Mucosa of descending colon (tissue), 3 donors: ENCODE measurements around the gene SOX13. TPM values are rescaled to one million over a fixed set of nuclear protein-coding genes. Genes with fewer than 3 reads are reported as not detected.

Experiments used
- ATAC-seq: fragments of 200-7000 bp; cut with Tn5 transposase; one replicate; pipeline ENCODE4 v1.9.1; 2020; ENCODE audit warnings: mild to moderate bottlenecking, moderate library complexity
- DNase-seq, 3 donors: peaks; one replicate each; pipeline ENCODE4 v3.0.0-alpha.2; 2020
- H3K36me3 ChIP-seq: fragments of 200-600 bp; one replicate; pipeline ENCODE4 v1.8.0; 2021; ENCODE audit warnings: low read depth, mild to moderate bottlenecking
- H3K4me1 ChIP-seq: fragments of 200-600 bp; one replicate; pipeline ENCODE4 v1.8.0; 2021; ENCODE audit warnings: low read depth, mild to moderate bottlenecking
- H3K4me3 ChIP-seq: fragments of 200-600 bp; one replicate; pipeline ENCODE4 v1.8.0; 2021; ENCODE audit warnings: mild to moderate bottlenecking
- H3K9me3 ChIP-seq: fragments of 200-600 bp; one replicate; pipeline ENCODE4 v1.8.0; 2021; ENCODE audit warnings: mild to moderate bottlenecking
- intact Hi-C, 2 donors: fragments of 100-400 bp; cut with DNase I in 1 of 2; cut with micrococcal nuclease in 1 of 2; formaldehyde crosslinking; loops; one replicate each; pipeline versions ENCODE4 v1.11.0 to v1.11.1; 2022; cut with DNase I, micrococcal nuclease
- total RNA-seq, 3 donors: library from RNA; stranded (reverse); fragmentation: NEBNext Ultra II Directional in 2 of 3; extraction: Animal tissue kit (Norgen Biotek cat#: 25700) in 2 of 3; gene quantifications; one replicate each; pipeline versions ENCODE4 v1.2.1 to v1.2.4, GENCODE V29; 2021 to 2023
- TF ChIP-seq, protein P1 (sequence below): fragments of 200-600 bp; IDR thresholded peaks from one replicate; pipeline ENCODE4 v1.8.0; 2022; ENCODE audit warnings: antibody characterized with exemption, mild to moderate bottlenecking
- donor health status: DM: no; HTN: no; CAD: no; lungs with moderate emphysema.
- donor health status: DM: no; HTN: no; CAD: no.
- donor health status: DM: no; HTN: yes; CAD: no.

Gene SOX13
- total RNA-seq, 3 donors from 2014 or later, result 39.8 to 69.2 (median 40.7) TPM

DNA sequence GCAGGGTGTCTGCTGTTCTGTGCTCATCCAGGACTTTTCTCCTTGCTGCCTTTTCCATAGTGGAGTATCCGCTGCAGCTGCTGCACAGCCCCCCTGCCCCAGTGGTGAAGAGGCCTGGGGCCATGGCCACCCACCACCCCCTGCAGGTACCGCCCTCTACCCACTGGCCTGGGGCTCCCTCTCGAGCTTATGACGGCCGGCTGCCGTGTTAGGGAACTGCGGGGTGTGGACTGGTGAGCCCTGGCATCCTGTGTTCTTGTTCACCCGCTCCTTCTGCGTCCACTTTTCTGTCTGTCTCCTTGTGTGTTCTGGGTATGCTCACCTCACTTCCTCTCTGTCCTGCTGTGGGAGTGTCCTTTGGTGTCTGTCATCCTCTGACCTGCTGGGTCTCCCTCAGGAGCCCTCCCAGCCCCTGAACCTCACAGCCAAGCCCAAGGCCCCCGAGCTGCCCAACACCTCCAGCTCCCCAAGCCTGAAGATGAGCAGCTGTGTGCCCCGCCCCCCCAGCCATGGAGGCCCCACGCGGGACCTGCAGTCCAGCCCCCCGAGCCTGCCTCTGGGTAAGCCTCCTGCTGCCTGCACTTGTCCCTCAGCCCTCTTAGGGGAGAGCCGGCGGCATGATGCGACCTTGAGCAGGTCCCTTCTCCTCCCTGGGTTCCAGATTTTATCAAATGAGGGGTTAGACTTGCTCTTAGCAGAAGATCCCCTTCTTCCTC lies 49.1 kb downstream of the SOX13 start:
- DNase-seq (no peak), ATAC-seq (no peak)
- H3K4me3 ChIP-seq, result no peak overlapping the region
- TF ChIP-seq, protein P1, sequence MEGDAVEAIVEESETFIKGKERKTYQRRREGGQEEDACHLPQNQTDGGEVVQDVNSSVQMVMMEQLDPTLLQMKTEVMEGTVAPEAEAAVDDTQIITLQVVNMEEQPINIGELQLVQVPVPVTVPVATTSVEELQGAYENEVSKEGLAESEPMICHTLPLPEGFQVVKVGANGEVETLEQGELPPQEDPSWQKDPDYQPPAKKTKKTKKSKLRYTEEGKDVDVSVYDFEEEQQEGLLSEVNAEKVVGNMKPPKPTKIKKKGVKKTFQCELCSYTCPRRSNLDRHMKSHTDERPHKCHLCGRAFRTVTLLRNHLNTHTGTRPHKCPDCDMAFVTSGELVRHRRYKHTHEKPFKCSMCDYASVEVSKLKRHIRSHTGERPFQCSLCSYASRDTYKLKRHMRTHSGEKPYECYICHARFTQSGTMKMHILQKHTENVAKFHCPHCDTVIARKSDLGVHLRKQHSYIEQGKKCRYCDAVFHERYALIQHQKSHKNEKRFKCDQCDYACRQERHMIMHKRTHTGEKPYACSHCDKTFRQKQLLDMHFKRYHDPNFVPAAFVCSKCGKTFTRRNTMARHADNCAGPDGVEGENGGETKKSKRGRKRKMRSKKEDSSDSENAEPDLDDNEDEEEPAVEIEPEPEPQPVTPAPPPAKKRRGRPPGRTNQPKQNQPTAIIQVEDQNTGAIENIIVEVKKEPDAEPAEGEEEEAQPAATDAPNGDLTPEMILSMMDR, result no peak
- intact Hi-C loops, result loop anchor here in 1 of 2 donors (10.0 kb wide), 1 partner anchor 47 kb away; the partner anchor contains the start of gene SOX13
- H3K36me3 ChIP-seq, result peaks cover 3% of the 10 kb centered on the region
- no peaks in the 10 kb centered on the region for H3K4me1 ChIP-seq
- no peaks in the 10 kb centered on the region for H3K9me3 ChIP-seq

DNA sequence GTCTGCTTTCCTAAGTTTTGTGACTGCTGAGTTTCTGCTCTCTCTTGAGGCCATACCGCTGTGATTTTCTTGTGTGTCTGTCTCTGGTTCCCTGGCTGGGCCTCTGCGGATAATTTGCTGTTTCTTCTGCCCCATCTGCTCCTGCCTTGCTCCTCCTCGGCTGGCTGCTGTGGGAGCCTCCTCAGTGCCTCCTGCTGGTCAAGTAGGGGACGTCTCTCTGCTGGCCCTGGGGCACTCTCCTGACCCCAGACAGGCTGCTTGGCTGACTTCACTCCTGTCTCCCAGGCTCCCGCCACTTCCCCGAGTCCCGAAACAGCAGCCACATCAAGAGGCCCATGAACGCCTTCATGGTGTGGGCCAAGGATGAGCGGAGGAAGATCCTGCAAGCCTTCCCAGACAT lies 50.5 kb downstream of the SOX13 start:
- DNase-seq, result peak in 2 of 3 donors; percentile 19 to 43
- H3K4me1 ChIP-seq, result no peaks in the 10 kb centered on the region
- H3K4me3 ChIP-seq, result no peak overlapping the region
- ATAC-seq, result peak; percentile 52
- H3K9me3 ChIP-seq, result no peaks in the 10 kb centered on the region
- intact Hi-C loops, result loop anchor here in 1 of 2 donors (10.0 kb wide), 1 partner anchor 49 kb away; the partner anchor contains the start of gene SOX13
- TF ChIP-seq, protein P1, result no peak
- peaks cover 3% of the 10 kb centered on the region for H3K36me3 ChIP-seq

GRCh38 chr1:204124639-204125038 lies 51.7 kb downstream of the SOX13 start:
- intact Hi-C loops, result loop anchor here (5.0 to 10.0 kb wide), 3 partner anchors 50 to 262 kb away; partner anchors contain the start of genes SNRPE (in 1 of the 2) and SOX13 (in 1 of the 2)
- ATAC-seq (no peak), DNase-seq (no peak)
- no peak overlapping the region for H3K4me3 ChIP-seq
- TF ChIP-seq, protein P1, result no peak
- H3K36me3 ChIP-seq, result no peaks in the 10 kb centered on the region
- no peaks in the 10 kb centered on the region for H3K4me1 ChIP-seq
- H3K9me3 ChIP-seq, result no peaks in the 10 kb centered on the region

GRCh38 chr1:204125759-204126351 lies 52.9 kb downstream of the SOX13 start:
- Histone ChIP-seq H3K4me3 (no peak overlapping the region), H3K9me3 (no peaks in the 10 kb centered on the region), H3K4me1 (no peaks in the 10 kb centered on the region), H3K36me3 (no peaks in the 10 kb centered on the region)
- ATAC-seq (no peak), DNase-seq (no peak)
- TF ChIP-seq, protein P1, result no peak
- intact Hi-C loops, result loop anchor here (5.0 to 10.0 kb wide), 3 partner anchors 51 to 264 kb away; partner anchors contain the start of genes SNRPE (in 1 of the 2) and SOX13 (in 1 of the 2)

- Histone ChIP-seq H3K9me3 (no peaks in the 10 kb centered on the region), H3K4me3 (no peak overlapping the region), H3K36me3 (no peaks in the 10 kb centered on the region), H3K4me1 (no peaks in the 10 kb centered on the region)
- ATAC-seq (no peak), DNase-seq (no peak)
- TF ChIP-seq, protein P1, result no peak
- intact Hi-C loops, result loop anchor here (5.0 to 10.0 kb wide), 3 partner anchors 52 to 264 kb away; partner anchors contain the start of genes SNRPE (in 1 of the 2) and SOX13 (in 1 of the 2)
Measured at GRCh38 chr1:204126386-204126785, 53.5 kb downstream of the SOX13 start.
